Activated T-cell treated with anti-CD3 and anti-CD28 coated beads, Interleukin-2, amount 50 U/mL, for 4 hours (primary cell): ENCODE measurements around the gene YAE1. TPM values are rescaled to one million over a fixed set of nuclear protein-coding genes. Genes with fewer than 3 reads are reported as not detected.

ENCODE experiments used
- total RNA-seq, 3 donors: library from RNA; stranded (reverse); gene quantifications; one replicate each; pipeline ENCODE4 v1.2.1, GENCODE V29; 2021

Gene YAE1
- total RNA-seq, 3 donors from 2014 or later, result 9.2 to 11.3 (median 9.3) TPM

Other genes with a start within 250 kb of the YAE1 start
- 10 to 100 TPM; 28.5 to 31.3 (median 30.1) TPM for gene RALA, start 57.2 kb downstream of the YAE1 start, total RNA-seq